ENCODE measurements around the gene GPD1. TPM values are rescaled to one million over a fixed set of nuclear protein-coding genes. Genes with fewer than 3 reads are reported as not detected.

GPD1 gene
- total RNA-seq, 6 donors from 2014 or later, result 2.1 to 73.1 (median 60.2) TPM

- H3K27ac ChIP-seq, result no peak overlapping the region
- H3K27me3 ChIP-seq, result no peaks in the 10 kb centered on the region
- H3K4me1 ChIP-seq, result no peaks in the 10 kb centered on the region
- DNase-seq (no peak), ATAC-seq (ENCODE audit: low FRiP score in 2 of 2) (no peak)
- H3K9me3 ChIP-seq, result no peaks in the 10 kb centered on the region
- H3K36me3 ChIP-seq, result peaks cover 46 to 90% (median 73%) of the 10 kb centered on the region in 4 donors
- WGBS, 2 donors, result 91 to 96% methylated on average over 4 to 6 of the region's 6 CpGs
- TF ChIP-seq POLR2AphosphoS5 (IDR thresholded peaks at IDR 0.05) (no peak), EP300 (IDR thresholded peaks at IDR 0.05) (no peak), CTCF (IDR thresholded peaks at IDR 0.05) (no peak), POLR2A (IDR thresholded peaks at IDR 0.05) (no peak)
- no peak overlapping the region for H3K4me3 ChIP-seq
These were observed 5.9 kb upstream of the GPD1 start for GRCh38 chr12:50097952-50098351.

- TF ChIP-seq CTCF (IDR thresholded peaks at IDR 0.05), result no peak
- peak in 1 of 2 donors; percentile 61 for ATAC-seq (ENCODE audit: low FRiP score in 2 of 2)
- H3K4me3 ChIP-seq, result no peak overlapping the region
- H3K36me3 ChIP-seq, result peaks cover 41 to 75% (median 59%) of the 10 kb centered on the region in 4 donors
- H3K27ac ChIP-seq, result no peak overlapping the region
- DNase-seq, result no peak
- WGBS, 2 donors, result 76 to 80% methylated on average over 4 to 5 of the region's 5 CpGs
- H3K27me3 ChIP-seq, result no peaks in the 10 kb centered on the region
- H3K4me1 ChIP-seq, result peaks cover 6 to 13% (median 11%) of the 10 kb centered on the region in 4 donors
- no peaks in the 10 kb centered on the region for H3K9me3 ChIP-seq
These were observed 4.4 kb upstream of the GPD1 start for GRCh38 chr12:50099302-50100008.

GRCh38 chr12:50100561-50100960, 3.2 kb upstream of the GPD1 start:
- DNase-seq (no peak), ATAC-seq (ENCODE audit: low FRiP score in 2 of 2) (no peak)

GRCh38 chr12:50101663-50102062, 2.1 kb upstream of the GPD1 start:
- no peak overlapping the region for H3K27ac ChIP-seq

More at GRCh38 chr12:50100561-50100960, 3.2 kb upstream of the GPD1 start:
- no peaks in the 10 kb centered on the region for H3K27me3 ChIP-seq
- peaks cover 8 to 15% (median 13%) of the 10 kb centered on the region in 4 donors for H3K4me1 ChIP-seq
- no peak overlapping the region for H3K27ac ChIP-seq
- TF ChIP-seq POLR2A (IDR thresholded peaks at IDR 0.05) (no peak), EP300 (IDR thresholded peaks at IDR 0.05) (no peak), CTCF (IDR thresholded peaks at IDR 0.05) (no peak), POLR2AphosphoS5 (IDR thresholded peaks at IDR 0.05) (no peak)
- peaks cover 30 to 64% (median 48%) of the 10 kb centered on the region in 4 donors for H3K36me3 ChIP-seq
- H3K4me3 ChIP-seq, result no peak overlapping the region
- 80 to 86% methylated on average over 2 to 3 of the region's 3 CpGs for WGBS, 2 donors
- H3K9me3 ChIP-seq, result no peaks in the 10 kb centered on the region

More at GRCh38 chr12:50101663-50102062, 2.1 kb upstream of the GPD1 start:
- ATAC-seq (ENCODE audit: low FRiP score in 2 of 2) (peak in 1 of 2 donors; percentile 28), DNase-seq (no peak)
- TF ChIP-seq CTCF (IDR thresholded peaks at IDR 0.05), result peak in 2 of 6 experiments; percentile 28 to 50
- TF ChIP-seq POLR2A (IDR thresholded peaks at IDR 0.05), result no peak
- TF ChIP-seq EP300 (IDR thresholded peaks at IDR 0.05), result no peak
- no peak overlapping the region for H3K4me3 ChIP-seq
- no peaks in the 10 kb centered on the region for H3K27me3 ChIP-seq
- H3K4me1 ChIP-seq, result peaks cover 8 to 15% (median 13%) of the 10 kb centered on the region in 4 donors
- WGBS, 2 donors, result 84 to 85% methylated on average over 3 of the region's 3 CpGs
- H3K9me3 ChIP-seq, result no peaks in the 10 kb centered on the region
- H3K36me3 ChIP-seq, result peaks cover 21 to 53% (median 37%) of the 10 kb centered on the region in 4 donors

Measured in upper lobe of left lung (tissue), 6 donors.